ENCODE results near the gene NTNG1.

DNA sequence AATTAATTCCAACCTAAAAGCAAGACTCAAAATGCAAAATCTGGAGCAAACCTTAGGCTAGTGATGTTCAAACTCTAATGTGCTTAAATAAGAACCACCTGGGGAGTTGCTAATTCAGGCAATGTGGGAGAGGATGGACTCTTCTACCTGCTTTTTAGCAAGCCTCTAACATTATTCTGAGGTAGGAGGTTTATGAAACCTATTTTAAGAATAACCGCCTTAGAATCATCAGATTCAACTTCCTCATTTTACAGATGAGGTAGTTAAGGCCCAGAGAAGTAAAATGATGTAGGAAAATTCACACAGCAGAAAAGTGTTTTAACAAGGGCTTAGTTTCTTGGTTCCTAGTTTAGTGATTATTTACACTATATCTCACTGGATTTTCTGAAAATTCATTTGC lies 8.6 kb upstream of the NTNG1 start:
- TF ChIP-seq, protein P1, sequence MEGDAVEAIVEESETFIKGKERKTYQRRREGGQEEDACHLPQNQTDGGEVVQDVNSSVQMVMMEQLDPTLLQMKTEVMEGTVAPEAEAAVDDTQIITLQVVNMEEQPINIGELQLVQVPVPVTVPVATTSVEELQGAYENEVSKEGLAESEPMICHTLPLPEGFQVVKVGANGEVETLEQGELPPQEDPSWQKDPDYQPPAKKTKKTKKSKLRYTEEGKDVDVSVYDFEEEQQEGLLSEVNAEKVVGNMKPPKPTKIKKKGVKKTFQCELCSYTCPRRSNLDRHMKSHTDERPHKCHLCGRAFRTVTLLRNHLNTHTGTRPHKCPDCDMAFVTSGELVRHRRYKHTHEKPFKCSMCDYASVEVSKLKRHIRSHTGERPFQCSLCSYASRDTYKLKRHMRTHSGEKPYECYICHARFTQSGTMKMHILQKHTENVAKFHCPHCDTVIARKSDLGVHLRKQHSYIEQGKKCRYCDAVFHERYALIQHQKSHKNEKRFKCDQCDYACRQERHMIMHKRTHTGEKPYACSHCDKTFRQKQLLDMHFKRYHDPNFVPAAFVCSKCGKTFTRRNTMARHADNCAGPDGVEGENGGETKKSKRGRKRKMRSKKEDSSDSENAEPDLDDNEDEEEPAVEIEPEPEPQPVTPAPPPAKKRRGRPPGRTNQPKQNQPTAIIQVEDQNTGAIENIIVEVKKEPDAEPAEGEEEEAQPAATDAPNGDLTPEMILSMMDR (IDR thresholded peaks at IDR 0.05 in 2 of 3, conservative IDR thresholded peaks at IDR 0.05 in 1 of 3; ENCODE audit: control insufficient read depth in 2 of 3, extremely low read depth in 1 of 3, insufficient read depth in 1 of 3, low read depth in 3 of 3, low read length in 3 of 3), result no peak
- TF ChIP-seq, protein P2, sequence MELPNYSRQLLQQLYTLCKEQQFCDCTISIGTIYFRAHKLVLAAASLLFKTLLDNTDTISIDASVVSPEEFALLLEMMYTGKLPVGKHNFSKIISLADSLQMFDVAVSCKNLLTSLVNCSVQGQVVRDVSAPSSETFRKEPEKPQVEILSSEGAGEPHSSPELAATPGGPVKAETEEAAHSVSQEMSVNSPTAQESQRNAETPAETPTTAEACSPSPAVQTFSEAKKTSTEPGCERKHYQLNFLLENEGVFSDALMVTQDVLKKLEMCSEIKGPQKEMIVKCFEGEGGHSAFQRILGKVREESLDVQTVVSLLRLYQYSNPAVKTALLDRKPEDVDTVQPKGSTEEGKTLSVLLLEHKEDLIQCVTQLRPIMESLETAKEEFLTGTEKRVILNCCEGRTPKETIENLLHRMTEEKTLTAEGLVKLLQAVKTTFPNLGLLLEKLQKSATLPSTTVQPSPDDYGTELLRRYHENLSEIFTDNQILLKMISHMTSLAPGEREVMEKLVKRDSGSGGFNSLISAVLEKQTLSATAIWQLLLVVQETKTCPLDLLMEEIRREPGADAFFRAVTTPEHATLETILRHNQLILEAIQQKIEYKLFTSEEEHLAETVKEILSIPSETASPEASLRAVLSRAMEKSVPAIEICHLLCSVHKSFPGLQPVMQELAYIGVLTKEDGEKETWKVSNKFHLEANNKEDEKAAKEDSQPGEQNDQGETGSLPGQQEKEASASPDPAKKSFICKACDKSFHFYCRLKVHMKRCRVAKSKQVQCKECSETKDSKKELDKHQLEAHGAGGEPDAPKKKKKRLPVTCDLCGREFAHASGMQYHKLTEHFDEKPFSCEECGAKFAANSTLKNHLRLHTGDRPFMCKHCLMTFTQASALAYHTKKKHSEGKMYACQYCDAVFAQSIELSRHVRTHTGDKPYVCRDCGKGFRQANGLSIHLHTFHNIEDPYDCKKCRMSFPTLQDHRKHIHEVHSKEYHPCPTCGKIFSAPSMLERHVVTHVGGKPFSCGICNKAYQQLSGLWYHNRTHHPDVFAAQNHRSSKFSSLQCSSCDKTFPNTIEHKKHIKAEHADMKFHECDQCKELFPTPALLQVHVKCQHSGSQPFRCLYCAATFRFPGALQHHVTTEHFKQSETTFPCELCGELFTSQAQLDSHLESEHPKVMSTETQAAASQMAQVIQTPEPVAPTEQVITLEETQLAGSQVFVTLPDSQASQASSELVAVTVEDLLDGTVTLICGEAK (IDR thresholded peaks at IDR 0.05; ENCODE audit: borderline replicate concordance), result no peak
- TF ChIP-seq, protein P3, sequence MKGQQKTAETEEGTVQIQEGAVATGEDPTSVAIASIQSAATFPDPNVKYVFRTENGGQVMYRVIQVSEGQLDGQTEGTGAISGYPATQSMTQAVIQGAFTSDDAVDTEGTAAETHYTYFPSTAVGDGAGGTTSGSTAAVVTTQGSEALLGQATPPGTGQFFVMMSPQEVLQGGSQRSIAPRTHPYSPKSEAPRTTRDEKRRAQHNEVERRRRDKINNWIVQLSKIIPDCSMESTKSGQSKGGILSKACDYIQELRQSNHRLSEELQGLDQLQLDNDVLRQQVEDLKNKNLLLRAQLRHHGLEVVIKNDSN (IDR thresholded peaks at IDR 0.05; ENCODE audit: borderline replicate concordance, extremely low read length, insufficient read depth, low read depth, low read length), result no peak
